Measurements from ENCODE around the gene PACC1.

Gene PACC1

DNA sequence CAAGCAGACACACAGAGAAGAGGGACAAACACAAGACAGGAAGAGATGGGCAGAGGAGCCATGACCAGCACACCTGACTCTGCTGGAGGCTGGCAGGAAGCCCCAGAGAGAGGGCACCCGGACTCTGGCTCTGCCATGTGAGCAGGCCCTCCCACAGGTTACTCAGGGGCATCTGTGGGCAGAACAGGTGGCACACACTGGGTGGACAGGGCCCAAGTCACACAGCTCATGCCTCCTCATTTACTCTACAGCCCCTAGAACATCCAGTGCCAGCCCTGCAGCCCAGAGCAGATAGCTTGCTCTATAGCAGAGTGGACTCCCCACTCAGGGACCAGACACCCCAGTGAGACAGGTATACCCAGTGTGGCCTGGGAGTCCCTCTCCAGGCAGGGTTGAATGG, 28.7 kb downstream of the PACC1 start:
- H3K9me3 ChIP-seq (ENCODE audit: severe bottlenecking), result no peaks in the 10 kb centered on the region
- no peaks in the 10 kb centered on the region for H3K36me3 ChIP-seq (ENCODE audit: low read depth)
- no peak overlapping the region for H3K27ac ChIP-seq (ENCODE audit: poor library complexity, severe bottlenecking)
- no peak for TF ChIP-seq CTCF (IDR thresholded peaks at IDR 0.05; ENCODE audit: poor library complexity, severe bottlenecking)
- H3K4me1 ChIP-seq (ENCODE audit: insufficient read depth, poor library complexity, severe bottlenecking), result no peaks in the 10 kb centered on the region
- H3K4me3 ChIP-seq (ENCODE audit: severe bottlenecking), result no peak overlapping the region
- DNase-seq (ENCODE audit: low spot score) (no peak), ATAC-seq (ENCODE audit: low read depth) (no peak)
- H3K27me3 ChIP-seq (ENCODE audit: insufficient read depth, poor library complexity, severe bottlenecking), result no peaks in the 10 kb centered on the region

GRCh38 chr1:212381397-212382035, 33.2 kb downstream of the PACC1 start:
- no peak for TF ChIP-seq CTCF (IDR thresholded peaks at IDR 0.05; ENCODE audit: poor library complexity, severe bottlenecking)
- H3K9me3 ChIP-seq (ENCODE audit: severe bottlenecking), result no peaks in the 10 kb centered on the region
- DNase-seq (ENCODE audit: low spot score) (no peak), ATAC-seq (ENCODE audit: low read depth) (no peak)
- H3K4me1 ChIP-seq (ENCODE audit: insufficient read depth, poor library complexity, severe bottlenecking), result no peaks in the 10 kb centered on the region
- H3K27ac ChIP-seq (ENCODE audit: poor library complexity, severe bottlenecking), result no peak overlapping the region
- H3K36me3 ChIP-seq (ENCODE audit: low read depth), result no peaks in the 10 kb centered on the region
- no peak overlapping the region for H3K4me3 ChIP-seq (ENCODE audit: severe bottlenecking)
- H3K27me3 ChIP-seq (ENCODE audit: insufficient read depth, poor library complexity, severe bottlenecking), result no peaks in the 10 kb centered on the region

- no peaks in the 10 kb centered on the region for H3K36me3 ChIP-seq (ENCODE audit: low read depth)
- no peaks in the 10 kb centered on the region for H3K4me1 ChIP-seq (ENCODE audit: insufficient read depth, poor library complexity, severe bottlenecking)
- DNase-seq (ENCODE audit: low spot score) (no peak), ATAC-seq (ENCODE audit: low read depth) (no peak)
- no peak overlapping the region for H3K27ac ChIP-seq (ENCODE audit: poor library complexity, severe bottlenecking)
- H3K27me3 ChIP-seq (ENCODE audit: insufficient read depth, poor library complexity, severe bottlenecking), result no peaks in the 10 kb centered on the region
- no peak for TF ChIP-seq CTCF (IDR thresholded peaks at IDR 0.05; ENCODE audit: poor library complexity, severe bottlenecking)
- no peaks in the 10 kb centered on the region for H3K9me3 ChIP-seq (ENCODE audit: severe bottlenecking)
- H3K4me3 ChIP-seq (ENCODE audit: severe bottlenecking), result no peak overlapping the region
Measured at GRCh38 chr1:212379366-212379765, 35.3 kb downstream of the PACC1 start.

- Histone ChIP-seq H3K9me3 (ENCODE audit: severe bottlenecking) (no peaks in the 10 kb centered on the region), H3K27me3 (ENCODE audit: insufficient read depth, poor library complexity, severe bottlenecking) (no peaks in the 10 kb centered on the region), H3K27ac (ENCODE audit: poor library complexity, severe bottlenecking) (no peak overlapping the region), H3K4me1 (ENCODE audit: insufficient read depth, poor library complexity, severe bottlenecking) (no peaks in the 10 kb centered on the region), H3K36me3 (ENCODE audit: low read depth) (no peaks in the 10 kb centered on the region), H3K4me3 (ENCODE audit: severe bottlenecking) (no peak overlapping the region)
- no peak for DNase-seq (ENCODE audit: low spot score)
- no peak for ATAC-seq (ENCODE audit: low read depth)
- no peak for TF ChIP-seq CTCF (IDR thresholded peaks at IDR 0.05; ENCODE audit: poor library complexity, severe bottlenecking)
Measured at GRCh38 chr1:212377644-212378043, 37.0 kb downstream of the PACC1 start.

- no peak for TF ChIP-seq CTCF (IDR thresholded peaks at IDR 0.05; ENCODE audit: poor library complexity, severe bottlenecking)
- H3K4me3 ChIP-seq (ENCODE audit: severe bottlenecking), result no peak overlapping the region
- no peaks in the 10 kb centered on the region for H3K36me3 ChIP-seq (ENCODE audit: low read depth)
- H3K27ac ChIP-seq (ENCODE audit: poor library complexity, severe bottlenecking), result no peak overlapping the region
- H3K27me3 ChIP-seq (ENCODE audit: insufficient read depth, poor library complexity, severe bottlenecking), result no peaks in the 10 kb centered on the region
- DNase-seq (ENCODE audit: low spot score) (no peak), ATAC-seq (ENCODE audit: low read depth) (no peak)
- H3K4me1 ChIP-seq (ENCODE audit: insufficient read depth, poor library complexity, severe bottlenecking), result no peaks in the 10 kb centered on the region
- no peaks in the 10 kb centered on the region for H3K9me3 ChIP-seq (ENCODE audit: severe bottlenecking)
Measured at GRCh38 chr1:212375986-212376385, 38.7 kb downstream of the PACC1 start.
